Testis (tissue), 2 donors: Measurements from ENCODE around the gene SDHAF3.

Experiments used
- CTCF ChIP-seq, 3 experiments: fragments of 450-650 bp in 2 of 3; fragments of 200-600 bp in 1 of 3; sonication (generic) in 1 of 3; IDR thresholded peaks; one replicate each; pipeline ENCODE4 v1.5.1; 2016 to 2019; ENCODE audit warnings: antibody characterized with exemption in 3 of 3, mild to moderate bottlenecking in 2 of 3, moderate library complexity in 1 of 3
- POLR2A ChIP-seq: fragments of 450-650 bp; IDR thresholded peaks from one replicate; pipeline ENCODE4 v1.6.1; 2017; ENCODE audit warnings: antibody characterized with exemption, mild to moderate bottlenecking, moderate library complexity

- TF ChIP-seq CTCF (IDR thresholded peaks at IDR 0.05) (no peak), POLR2A (no peak)
Measured at GRCh38 chr7:97167749-97168148, 50.3 kb downstream of the SDHAF3 start.
